GM23248 (cell line): ENCODE measurements around the gene ATP10D.

Experiments
- EZH2 ChIP-seq: fragments of 200-600 bp; sonication (generic); IDR thresholded peaks from 2 replicates; pipeline ENCODE4 v1.6.1; 2018; ENCODE audit warnings: antibody characterized with exemption, mild to moderate bottlenecking; ENCODE audit not compliant: insufficient read depth, poor library complexity, severe bottlenecking
- EZH2phosphoT487 ChIP-seq: fragments of 200-600 bp; sonication (generic); IDR thresholded peaks from 2 replicates; pipeline ENCODE4 v1.6.1; 2018; ENCODE audit warnings: antibody characterized with exemption, moderate library complexity, mild to moderate bottlenecking, low read depth; ENCODE audit not compliant: insufficient read depth

DNA sequence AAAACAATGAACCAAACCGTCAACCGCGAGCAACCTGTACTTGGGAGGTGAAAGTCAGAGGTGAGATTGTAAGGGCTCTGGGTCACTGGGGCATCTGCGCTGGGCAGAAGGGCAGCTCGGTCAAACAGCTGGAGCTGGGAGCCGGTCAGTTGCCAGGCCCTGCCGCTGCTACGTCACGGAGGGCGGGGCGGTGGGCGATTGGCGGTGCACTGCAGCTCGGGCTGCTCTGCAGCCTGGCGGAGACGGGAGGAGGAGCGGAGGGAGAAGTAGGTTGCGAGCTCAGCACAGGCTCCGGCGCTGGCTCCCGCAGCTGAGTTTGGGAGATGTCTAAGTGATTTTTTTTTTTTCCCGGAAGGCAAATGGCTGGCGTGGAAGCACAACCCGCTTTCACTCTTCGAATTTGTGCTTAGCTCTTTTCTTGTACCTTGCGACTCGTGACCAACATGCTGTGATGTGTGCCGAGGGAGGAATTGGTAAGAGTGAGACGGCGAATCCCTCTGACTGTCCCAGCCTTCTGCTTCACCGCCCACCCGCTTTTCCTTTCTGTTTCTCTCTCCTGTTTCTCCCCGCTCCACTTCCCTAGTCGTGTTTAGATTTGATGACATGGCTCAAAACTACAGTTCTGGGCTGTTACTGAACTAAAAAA, at the start of gene ATP10D:
- TF ChIP-seq EZH2 (no peak), EZH2phosphoT487 (no peak)
